Panc1 (cell line): ENCODE results near the gene DCXR.
A peak's percentile ranks its signal among the peaks of the same experiment; 100 is the strongest.

Experiments
- TF ChIP-seq, protein P1 (sequence below): fragments of 450-650 bp; IDR thresholded peaks from 2 replicates; pipeline ENCODE4 v1.5.1; 2017; ENCODE audit warnings: mild to moderate bottlenecking
- TF ChIP-seq, protein P2 (sequence below), 2 experiments: IDR thresholded peaks; 2 replicates each; pipeline ENCODE4 v1.6.1; 2011 to 2012; ENCODE audit warnings: low read depth in 2 of 2, control low read depth in 1 of 2, low read length in 1 of 2, mild to moderate bottlenecking in 1 of 2, moderate library complexity in 1 of 2; ENCODE audit not compliant: insufficient read depth in 1 of 2

DNA sequence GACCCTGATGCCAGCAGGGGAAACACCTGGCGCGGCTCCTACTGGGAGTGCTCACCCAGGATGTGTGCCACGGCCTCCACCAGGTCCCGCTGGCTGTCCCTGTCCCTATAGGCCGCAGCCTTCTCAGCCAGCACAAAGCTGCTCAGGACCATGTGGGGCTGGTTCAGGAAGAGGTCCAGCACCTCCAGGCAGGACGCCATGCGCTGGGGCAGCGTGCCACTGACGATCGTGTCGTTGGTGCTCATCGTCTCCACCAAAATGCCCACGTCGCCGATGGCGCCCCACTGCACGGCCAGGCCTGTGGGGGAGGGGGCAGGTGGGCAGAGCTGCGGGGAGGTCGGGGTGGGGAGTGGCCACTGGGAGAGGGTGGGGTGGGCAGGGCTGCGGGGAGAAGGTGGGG lies 44.0 kb upstream of the DCXR start:
- TF ChIP-seq, protein P1, sequence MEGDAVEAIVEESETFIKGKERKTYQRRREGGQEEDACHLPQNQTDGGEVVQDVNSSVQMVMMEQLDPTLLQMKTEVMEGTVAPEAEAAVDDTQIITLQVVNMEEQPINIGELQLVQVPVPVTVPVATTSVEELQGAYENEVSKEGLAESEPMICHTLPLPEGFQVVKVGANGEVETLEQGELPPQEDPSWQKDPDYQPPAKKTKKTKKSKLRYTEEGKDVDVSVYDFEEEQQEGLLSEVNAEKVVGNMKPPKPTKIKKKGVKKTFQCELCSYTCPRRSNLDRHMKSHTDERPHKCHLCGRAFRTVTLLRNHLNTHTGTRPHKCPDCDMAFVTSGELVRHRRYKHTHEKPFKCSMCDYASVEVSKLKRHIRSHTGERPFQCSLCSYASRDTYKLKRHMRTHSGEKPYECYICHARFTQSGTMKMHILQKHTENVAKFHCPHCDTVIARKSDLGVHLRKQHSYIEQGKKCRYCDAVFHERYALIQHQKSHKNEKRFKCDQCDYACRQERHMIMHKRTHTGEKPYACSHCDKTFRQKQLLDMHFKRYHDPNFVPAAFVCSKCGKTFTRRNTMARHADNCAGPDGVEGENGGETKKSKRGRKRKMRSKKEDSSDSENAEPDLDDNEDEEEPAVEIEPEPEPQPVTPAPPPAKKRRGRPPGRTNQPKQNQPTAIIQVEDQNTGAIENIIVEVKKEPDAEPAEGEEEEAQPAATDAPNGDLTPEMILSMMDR = no peak
- TF ChIP-seq, protein P2, sequence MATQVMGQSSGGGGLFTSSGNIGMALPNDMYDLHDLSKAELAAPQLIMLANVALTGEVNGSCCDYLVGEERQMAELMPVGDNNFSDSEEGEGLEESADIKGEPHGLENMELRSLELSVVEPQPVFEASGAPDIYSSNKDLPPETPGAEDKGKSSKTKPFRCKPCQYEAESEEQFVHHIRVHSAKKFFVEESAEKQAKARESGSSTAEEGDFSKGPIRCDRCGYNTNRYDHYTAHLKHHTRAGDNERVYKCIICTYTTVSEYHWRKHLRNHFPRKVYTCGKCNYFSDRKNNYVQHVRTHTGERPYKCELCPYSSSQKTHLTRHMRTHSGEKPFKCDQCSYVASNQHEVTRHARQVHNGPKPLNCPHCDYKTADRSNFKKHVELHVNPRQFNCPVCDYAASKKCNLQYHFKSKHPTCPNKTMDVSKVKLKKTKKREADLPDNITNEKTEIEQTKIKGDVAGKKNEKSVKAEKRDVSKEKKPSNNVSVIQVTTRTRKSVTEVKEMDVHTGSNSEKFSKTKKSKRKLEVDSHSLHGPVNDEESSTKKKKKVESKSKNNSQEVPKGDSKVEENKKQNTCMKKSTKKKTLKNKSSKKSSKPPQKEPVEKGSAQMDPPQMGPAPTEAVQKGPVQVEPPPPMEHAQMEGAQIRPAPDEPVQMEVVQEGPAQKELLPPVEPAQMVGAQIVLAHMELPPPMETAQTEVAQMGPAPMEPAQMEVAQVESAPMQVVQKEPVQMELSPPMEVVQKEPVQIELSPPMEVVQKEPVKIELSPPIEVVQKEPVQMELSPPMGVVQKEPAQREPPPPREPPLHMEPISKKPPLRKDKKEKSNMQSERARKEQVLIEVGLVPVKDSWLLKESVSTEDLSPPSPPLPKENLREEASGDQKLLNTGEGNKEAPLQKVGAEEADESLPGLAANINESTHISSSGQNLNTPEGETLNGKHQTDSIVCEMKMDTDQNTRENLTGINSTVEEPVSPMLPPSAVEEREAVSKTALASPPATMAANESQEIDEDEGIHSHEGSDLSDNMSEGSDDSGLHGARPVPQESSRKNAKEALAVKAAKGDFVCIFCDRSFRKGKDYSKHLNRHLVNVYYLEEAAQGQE (IDR thresholded peaks at IDR 0.05; ENCODE audit: insufficient read depth in 1 of 2, low read depth in 2 of 2, low read length in 1 of 2) = 0 out of 4 replicates have a peak, but pooled peaks of 1 of the 2 experiments have one; percentile 12
